Endothelial cell of umbilical vein (primary cell): ENCODE results near the gene CNDP1.

Experiments used
- CTCF ChIP-seq, 2 donors: IDR thresholded peaks; 1 replicate in 1 of 2; 2 replicates in 1 of 2; pipeline ENCODE4 v1.5.1; 2011; ENCODE audit warnings: low read length in 2 of 2, mild to moderate bottlenecking in 2 of 2, moderate library complexity in 2 of 2, control low read depth in 1 of 2, inconsistent platforms in 1 of 2, low read depth in 1 of 2; ENCODE audit not compliant: insufficient read depth in 1 of 2; ENCODE audit errors: extremely low read depth in 1 of 2
- POLR2AphosphoS5 ChIP-seq: IDR thresholded peaks from 2 replicates; pipeline ENCODE4 v1.6.1; 2012; ENCODE audit warnings: low read depth, mild to moderate bottlenecking, control low read depth, low read length, moderate library complexity; ENCODE audit not compliant: insufficient read depth

DNA sequence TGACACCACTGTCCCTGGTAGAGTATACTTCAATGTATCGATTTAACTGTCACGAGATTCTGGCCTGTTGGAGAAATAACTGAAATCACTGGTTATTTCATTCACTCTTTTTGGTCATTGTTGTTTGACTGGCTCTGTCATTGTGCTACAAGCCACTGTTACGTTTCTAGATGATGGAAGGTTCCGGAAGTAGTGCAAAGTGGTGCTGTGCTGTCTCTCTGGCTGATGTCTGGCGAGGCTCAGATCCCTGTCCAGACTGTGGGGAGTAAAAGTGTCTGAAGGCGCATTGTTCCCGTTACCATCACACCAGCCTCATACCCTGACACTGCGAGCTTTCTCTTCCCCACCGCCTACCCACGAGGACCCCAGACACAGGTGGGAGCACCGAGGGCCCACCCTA lies 11.7 kb downstream of the CNDP1 start:
- no peak for TF ChIP-seq CTCF (IDR thresholded peaks at IDR 0.05; ENCODE audit: extremely low read depth in 1 of 2, insufficient read depth in 1 of 2, low read depth in 1 of 2, low read length in 2 of 2)
- TF ChIP-seq POLR2AphosphoS5, result no peak
